Measurements from ENCODE around the gene OR10AG1. TPM values are rescaled to one million over a fixed set of nuclear protein-coding genes. Genes with fewer than 3 reads are reported as not detected.

Gene OR10AG1
- total RNA-seq, 6 experiments from 2014 or later = not detected

DNA sequence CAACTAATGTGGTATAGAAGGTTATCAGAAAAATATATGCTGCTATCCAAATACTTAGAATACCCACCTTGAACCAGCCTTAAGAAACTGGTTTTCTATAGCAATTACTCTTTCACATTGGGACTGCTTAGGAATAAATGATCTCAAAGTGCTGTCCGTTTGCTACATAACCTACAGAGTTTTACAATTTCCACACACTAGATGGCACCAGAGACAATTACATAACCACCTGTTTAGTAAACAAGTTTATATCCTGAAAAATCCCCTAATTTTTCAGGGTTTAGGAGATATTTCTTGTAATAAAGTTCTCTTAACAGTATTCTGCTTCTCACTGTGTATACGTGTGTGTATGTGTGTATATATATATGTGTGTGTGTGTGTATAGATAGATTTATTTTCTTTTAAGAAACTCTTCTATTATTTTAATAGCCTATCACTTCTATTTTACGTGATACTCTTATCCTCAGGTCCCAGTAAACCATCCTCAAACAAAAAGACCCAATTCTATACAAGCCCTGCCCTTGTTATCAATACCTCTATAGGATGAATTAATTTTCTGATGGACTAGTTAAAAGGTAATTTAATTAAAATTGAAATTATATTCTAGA lies 26.9 kb downstream of the OR10AG1 start:
- Histone ChIP-seq H3K27ac (no peak overlapping the region), H3K36me3 (no peaks in the 10 kb centered on the region), H3K9me3 (no peaks in the 10 kb centered on the region), H3K4me1 (no peaks in the 10 kb centered on the region), H3K27me3 (no peaks in the 10 kb centered on the region), H3K4me3 (no peak overlapping the region)
- intact Hi-C loops (cut with DNase I) = loop anchor here in 1 of 2 donors (10.0 kb wide), 1 partner anchor 842 kb away; no protein-coding TSS in a partner anchor
- no peak for DNase-seq
- ATAC-seq = peak; percentile 59 to 80 (median 70)
- no peak for TF ChIP-seq POLR2A (IDR thresholded peaks at IDR 0.05)
- peak; percentile 27 to 55 (median 46) for TF ChIP-seq CTCF (IDR thresholded peaks at IDR 0.05)
- 0% methylated on average over 3 of the region's 3 CpGs for WGBS (ENCODE audit: insufficient coverage, low coverage, low lambda C conversion rate, missing lambda C conversion rate)

GRCh38 chr11:55936300-55936699 lies 33.4 kb downstream of the OR10AG1 start, which contains the start of gene OR5I1:
Gene OR5I1 (minus strand): TSS chr11:55936400. CDS start chr11:55936400, 0 bp downstream.
- TF ChIP-seq CTCF (IDR thresholded peaks at IDR 0.05) = no peak
- TF ChIP-seq POLR2A (IDR thresholded peaks at IDR 0.05) = no peak
- DNase-seq (no peak), ATAC-seq (no peak)
- Histone ChIP-seq H3K4me3 (no peak within 1 kb of the TSS), H3K36me3 (no peaks in the 10 kb centered on the region), H3K27ac (no peak within 1 kb of the TSS), H3K27me3 (no peaks in the 10 kb centered on the region), H3K9me3 (no peaks in the 10 kb centered on the region), H3K4me1 (no peaks in the 10 kb centered on the region)
- WGBS (ENCODE audit: insufficient coverage, low coverage, low lambda C conversion rate, missing lambda C conversion rate) = 19% methylated on average over 2 of the region's 2 CpGs
- intact Hi-C loops (cut with DNase I) = no loop called here

GRCh38 chr11:55920537-55920936 lies 49.2 kb downstream of the OR10AG1 start:
- no peaks in the 10 kb centered on the region for H3K9me3 ChIP-seq
- TF ChIP-seq CTCF (IDR thresholded peaks at IDR 0.05) (no peak), POLR2A (IDR thresholded peaks at IDR 0.05) (no peak)
- ATAC-seq (peak in 1 of 4 donors; percentile 6), DNase-seq (no peak)
- WGBS (ENCODE audit: insufficient coverage, low coverage, low lambda C conversion rate, missing lambda C conversion rate) = 72% methylated on average over 2 of the region's 5 CpGs
- H3K4me1 ChIP-seq = no peaks in the 10 kb centered on the region
- no peak overlapping the region for H3K27ac ChIP-seq
- no peaks in the 10 kb centered on the region for H3K36me3 ChIP-seq
- H3K4me3 ChIP-seq = no peak overlapping the region
- no peaks in the 10 kb centered on the region for H3K27me3 ChIP-seq
- intact Hi-C loops (cut with DNase I) = no loop called here

Other genes starting within 250 kb of the OR10AG1 start
- not detected for gene OR5D13, start 196.5 kb downstream of the OR10AG1 start, total RNA-seq
- gene OR5D14, start 174.4 kb downstream of the OR10AG1 start, total RNA-seq = not detected
- gene OR5L1, start 158.6 kb downstream of the OR10AG1 start, total RNA-seq = not detected
- not detected for gene OR5D18, start 150.3 kb downstream of the OR10AG1 start, total RNA-seq
- not detected for gene OR5L2, start 142.7 kb downstream of the OR10AG1 start, total RNA-seq
- gene OR5D16, start 131.2 kb downstream of the OR10AG1 start, total RNA-seq = not detected
- not detected for gene TRIM51, start 86.6 kb downstream of the OR10AG1 start, total RNA-seq
- not detected for gene OR5W2, start 55.4 kb downstream of the OR10AG1 start, total RNA-seq
- gene OR5I1, start 33.5 kb downstream of the OR10AG1 start, total RNA-seq = not detected
- gene OR5F1, start 24.7 kb upstream of the OR10AG1 start, total RNA-seq = not detected
- not detected for gene OR5AS1, start 57.7 kb upstream of the OR10AG1 start, total RNA-seq
- gene OR8I2, start 123.4 kb upstream of the OR10AG1 start, total RNA-seq = not detected
- gene OR8H2, start 133.7 kb upstream of the OR10AG1 start, total RNA-seq = not detected
- not detected for gene OR8H3, start 152.4 kb upstream of the OR10AG1 start, total RNA-seq
- gene OR8J3, start 170.3 kb upstream of the OR10AG1 start, total RNA-seq = not detected
- not detected for gene OR8K5, start 190.4 kb upstream of the OR10AG1 start, total RNA-seq
- not detected for gene OR5J2, start 206.7 kb upstream of the OR10AG1 start, total RNA-seq

All from right lobe of liver (tissue), 6 donors.